ENCODE data around the gene NUDT8. TPM values are rescaled to one million over a fixed set of nuclear protein-coding genes. Genes with fewer than 3 reads are reported as not detected.
"Not testable (repeated sequence)": the region's sequence is repeated elsewhere in the genome, so short reads cannot be mapped to it uniquely, and the experiment has no call there.

The NUDT8 gene
- polyA plus RNA-seq, 6 donors from 2014 or later = 2.9 to 15.3 (median 10.0) TPM

- Mint-ChIP-seq H3K27me3 (no peaks in the 10 kb centered on the region), H3K27ac (no peak overlapping the region), H3K9me3 (no peaks in the 10 kb centered on the region), H3K36me3 (no peaks in the 10 kb centered on the region), H3K4me1 (peaks cover 14 to 20% (median 15%) of the 10 kb centered on the region in 3 donors), H3K4me3 (peak overlapping the region in 3 of 8 donors; percentile 22 to 65 (median 46))
- DNase-seq (no peak), ATAC-seq (ENCODE audit: low read depth in 2 of 2) (no peak)
These were observed 36.0 kb upstream of the NUDT8 start for GRCh38 chr11:67665541-67666302.

- H3K4me3 Mint-ChIP-seq = no peak overlapping the region
- H3K9me3 Mint-ChIP-seq = no peaks in the 10 kb centered on the region
- ATAC-seq (ENCODE audit: low read depth in 2 of 2) = no peak
- no peaks in the 10 kb centered on the region for H3K27me3 Mint-ChIP-seq
- H3K4me1 Mint-ChIP-seq = peaks cover 12 to 15% (median 14%) of the 10 kb centered on the region in 3 donors
- peak overlapping the region in 1 of 6 donors; percentile 53 for H3K27ac Mint-ChIP-seq
- H3K36me3 Mint-ChIP-seq = no peaks in the 10 kb centered on the region
- DNase-seq = no peak
These were observed 35.2 kb upstream of the NUDT8 start for GRCh38 chr11:67664696-67665540.

GRCh38 chr11:67664213-67664585, 34.5 kb upstream of the NUDT8 start:
- Mint-ChIP-seq H3K27ac (no peak overlapping the region), H3K36me3 (no peaks in the 10 kb centered on the region), H3K4me1 (peaks cover 13 to 18% (median 16%) of the 10 kb centered on the region in 3 donors), H3K4me3 (peak overlapping the region in 1 of 8 donors; percentile 6), H3K27me3 (no peaks in the 10 kb centered on the region), H3K9me3 (no peaks in the 10 kb centered on the region)
- DNase-seq (no peak), ATAC-seq (ENCODE audit: low read depth in 2 of 2) (no peak)

GRCh38 chr11:67663532-67664212, 33.9 kb upstream of the NUDT8 start:
- no peak overlapping the region for H3K27ac Mint-ChIP-seq
- H3K9me3 Mint-ChIP-seq = no peaks in the 10 kb centered on the region
- H3K4me1 Mint-ChIP-seq = peaks cover 19 to 24% (median 21%) of the 10 kb centered on the region in 3 donors
- no peaks in the 10 kb centered on the region for H3K27me3 Mint-ChIP-seq
- no peak overlapping the region for H3K4me3 Mint-ChIP-seq
- no peak for ATAC-seq (ENCODE audit: low read depth in 2 of 2)
- DNase-seq = no peak
- no peaks in the 10 kb centered on the region for H3K36me3 Mint-ChIP-seq

GRCh38 chr11:67662835-67663531, 33.2 kb upstream of the NUDT8 start:
- H3K27me3 Mint-ChIP-seq = no peaks in the 10 kb centered on the region
- peak overlapping the region in 1 of 8 donors; percentile 41 for H3K4me3 Mint-ChIP-seq
- H3K27ac Mint-ChIP-seq = no peak overlapping the region
- ATAC-seq (ENCODE audit: low read depth in 2 of 2) (no peak), DNase-seq (no peak)
- H3K36me3 Mint-ChIP-seq = no peaks in the 10 kb centered on the region
- peaks cover 20 to 26% (median 25%) of the 10 kb centered on the region in 3 donors for H3K4me1 Mint-ChIP-seq
- no peaks in the 10 kb centered on the region for H3K9me3 Mint-ChIP-seq

GRCh38 chr11:67662142-67662834, 32.6 kb upstream of the NUDT8 start:
- Mint-ChIP-seq H3K9me3 (peaks cover 0 to 3% (median 0%) of the 10 kb centered on the region in 7 donors), H3K4me1 (peaks cover 20 to 26% (median 25%) of the 10 kb centered on the region in 3 donors), H3K4me3 (no peak overlapping the region), H3K36me3 (no peaks in the 10 kb centered on the region), H3K27me3 (no peaks in the 10 kb centered on the region), H3K27ac (peak overlapping the region in 1 of 6 donors; percentile 74)
- no peak for ATAC-seq (ENCODE audit: low read depth in 2 of 2)
- no peak for DNase-seq

GRCh38 chr11:67660752-67661151, 31.0 kb upstream of the NUDT8 start:
- H3K4me1 Mint-ChIP-seq = peaks cover 11 to 15% (median 13%) of the 10 kb centered on the region in 3 donors

GRCh38 chr11:67659651-67660165, 30.0 kb upstream of the NUDT8 start:
- not testable (repeated sequence) for H3K36me3 Mint-ChIP-seq; H3K4me3 Mint-ChIP-seq; H3K27me3 Mint-ChIP-seq; ATAC-seq (ENCODE audit: low read depth in 2 of 2); DNase-seq
- H3K4me1 Mint-ChIP-seq = peaks cover 10 to 13% (median 13%) of the 10 kb centered on the region in 3 donors
- peak overlapping the region in 3 of 6 donors; percentile 21 to 65 (median 40) for H3K27ac Mint-ChIP-seq
- H3K9me3 Mint-ChIP-seq = peaks cover 0 to 14% (median 5%) of the 10 kb centered on the region in 7 donors

More at GRCh38 chr11:67660752-67661151, 31.0 kb upstream of the NUDT8 start:
- DNase-seq; H3K27me3 Mint-ChIP-seq; H3K27ac Mint-ChIP-seq; ATAC-seq (ENCODE audit: low read depth in 2 of 2); H3K4me3 Mint-ChIP-seq; H3K36me3 Mint-ChIP-seq: not testable (repeated sequence)
- H3K9me3 Mint-ChIP-seq = peaks cover 0 to 12% (median 5%) of the 10 kb centered on the region in 7 donors

- Mint-ChIP-seq H3K27me3 (no peaks in the 10 kb centered on the region), H3K4me3 (no peak overlapping the region), H3K9me3 (peaks cover 0 to 14% (median 5%) of the 10 kb centered on the region in 7 donors), H3K27ac (no peak overlapping the region), H3K36me3 (peaks cover 0 to 6% of the 10 kb centered on the region in 2 donors), H3K4me1 (peaks cover 15 to 19% (median 16%) of the 10 kb centered on the region in 3 donors)
- ATAC-seq (ENCODE audit: low read depth in 2 of 2) (no peak), DNase-seq (no peak)
These were observed 27.6 kb upstream of the NUDT8 start for GRCh38 chr11:67657300-67657699.

- H3K36me3 Mint-ChIP-seq = peaks cover 0 to 6% of the 10 kb centered on the region in 2 donors
- peak overlapping the region in 1 of 6 donors; percentile 14 for H3K27ac Mint-ChIP-seq
- H3K4me3 Mint-ChIP-seq = no peak overlapping the region
- no peaks in the 10 kb centered on the region for H3K27me3 Mint-ChIP-seq
- peaks cover 16 to 26% (median 18%) of the 10 kb centered on the region in 3 donors for H3K4me1 Mint-ChIP-seq
- DNase-seq = no peak
- peak in 1 of 2 donors; percentile 34 for ATAC-seq (ENCODE audit: low read depth in 2 of 2)
- H3K9me3 Mint-ChIP-seq = peaks cover 0 to 14% (median 5%) of the 10 kb centered on the region in 7 donors
These were observed 26.7 kb upstream of the NUDT8 start for GRCh38 chr11:67656278-67656922.

- Mint-ChIP-seq H3K27ac (no peak overlapping the region), H3K4me1 (peaks cover 31 to 46% (median 34%) of the 10 kb centered on the region in 3 donors), H3K9me3 (peaks cover 0 to 14% (median 5%) of the 10 kb centered on the region in 7 donors), H3K27me3 (no peaks in the 10 kb centered on the region), H3K4me3 (no peak overlapping the region), H3K36me3 (peaks cover 0 to 6% of the 10 kb centered on the region in 2 donors)
- ATAC-seq (ENCODE audit: low read depth in 2 of 2) (no peak), DNase-seq (no peak)
These were observed 24.5 kb upstream of the NUDT8 start for GRCh38 chr11:67654225-67654624.
